HL-60 (cell line): Measurements from ENCODE around the gene TAOK3.

Source experiments
- CTCF ChIP-seq: IDR thresholded peaks from one replicate; pipeline ENCODE4 v1.5.1; 2011; ENCODE audit warnings: low read length, control low read depth, inconsistent platforms; ENCODE audit not compliant: insufficient read depth
- GABPA ChIP-seq: IDR thresholded peaks from 2 replicates; pipeline ENCODE4 v1.6.1; 2012; ENCODE audit warnings: low read depth
- POLR2AphosphoS5 ChIP-seq: IDR thresholded peaks from 2 replicates; pipeline ENCODE4 v1.6.1; 2012; ENCODE audit warnings: low read depth
- SPI1 ChIP-seq: IDR thresholded peaks from 2 replicates; pipeline ENCODE4 v1.6.1; 2012; ENCODE audit warnings: low read depth, mild to moderate bottlenecking, borderline replicate concordance
- TF ChIP-seq, protein P1 (sequence below): IDR thresholded peaks from 2 replicates; pipeline ENCODE4 v1.6.1; 2012; ENCODE audit warnings: low read depth; ENCODE audit not compliant: insufficient replicate concordance

DNA sequence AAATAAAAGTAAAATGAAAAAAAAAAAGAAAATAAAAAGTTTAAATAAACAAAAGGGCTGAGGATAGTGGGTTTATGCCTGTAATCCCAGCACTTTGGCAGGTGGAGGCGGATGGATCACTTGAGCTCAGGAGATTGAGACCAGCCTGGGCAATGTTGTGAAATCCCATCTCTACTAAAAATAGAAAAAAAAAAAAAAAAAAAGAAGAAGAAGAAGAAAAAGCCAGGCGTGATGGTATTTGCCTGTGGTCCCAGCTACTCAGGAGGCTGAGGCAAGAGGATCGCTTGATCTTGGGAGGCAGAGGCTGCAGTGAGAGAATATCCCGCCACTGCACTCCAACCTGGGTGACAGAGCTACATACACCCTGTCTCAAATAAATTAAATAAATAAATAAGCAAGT, 3.9 kb downstream of the TAOK3 start:
- no peak for TF ChIP-seq CTCF
- TF ChIP-seq POLR2AphosphoS5: no peak
- TF ChIP-seq, protein P1, sequence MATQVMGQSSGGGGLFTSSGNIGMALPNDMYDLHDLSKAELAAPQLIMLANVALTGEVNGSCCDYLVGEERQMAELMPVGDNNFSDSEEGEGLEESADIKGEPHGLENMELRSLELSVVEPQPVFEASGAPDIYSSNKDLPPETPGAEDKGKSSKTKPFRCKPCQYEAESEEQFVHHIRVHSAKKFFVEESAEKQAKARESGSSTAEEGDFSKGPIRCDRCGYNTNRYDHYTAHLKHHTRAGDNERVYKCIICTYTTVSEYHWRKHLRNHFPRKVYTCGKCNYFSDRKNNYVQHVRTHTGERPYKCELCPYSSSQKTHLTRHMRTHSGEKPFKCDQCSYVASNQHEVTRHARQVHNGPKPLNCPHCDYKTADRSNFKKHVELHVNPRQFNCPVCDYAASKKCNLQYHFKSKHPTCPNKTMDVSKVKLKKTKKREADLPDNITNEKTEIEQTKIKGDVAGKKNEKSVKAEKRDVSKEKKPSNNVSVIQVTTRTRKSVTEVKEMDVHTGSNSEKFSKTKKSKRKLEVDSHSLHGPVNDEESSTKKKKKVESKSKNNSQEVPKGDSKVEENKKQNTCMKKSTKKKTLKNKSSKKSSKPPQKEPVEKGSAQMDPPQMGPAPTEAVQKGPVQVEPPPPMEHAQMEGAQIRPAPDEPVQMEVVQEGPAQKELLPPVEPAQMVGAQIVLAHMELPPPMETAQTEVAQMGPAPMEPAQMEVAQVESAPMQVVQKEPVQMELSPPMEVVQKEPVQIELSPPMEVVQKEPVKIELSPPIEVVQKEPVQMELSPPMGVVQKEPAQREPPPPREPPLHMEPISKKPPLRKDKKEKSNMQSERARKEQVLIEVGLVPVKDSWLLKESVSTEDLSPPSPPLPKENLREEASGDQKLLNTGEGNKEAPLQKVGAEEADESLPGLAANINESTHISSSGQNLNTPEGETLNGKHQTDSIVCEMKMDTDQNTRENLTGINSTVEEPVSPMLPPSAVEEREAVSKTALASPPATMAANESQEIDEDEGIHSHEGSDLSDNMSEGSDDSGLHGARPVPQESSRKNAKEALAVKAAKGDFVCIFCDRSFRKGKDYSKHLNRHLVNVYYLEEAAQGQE: no peak
- TF ChIP-seq SPI1: no peak
- no peak for TF ChIP-seq GABPA
